CD4-positive, alpha-beta T cell treated with Interleukin-15 for 4 hours (primary cell): ENCODE measurements around the gene TGFBR3L.
"Not testable (repeated sequence)": the region's sequence is repeated elsewhere in the genome, so short reads cannot be mapped to it uniquely, and the experiment has no call there.

Experiments used
- DNase-seq: peaks from one replicate; pipeline ENCODE4 v3.0.0-alpha.2; 2020; ENCODE audit warnings: low spot score

Gene TGFBR3L

GRCh38 chr19:7879836-7880235 is 34.8 kb upstream of the TGFBR3L start:
- no peak for DNase-seq

DNA sequence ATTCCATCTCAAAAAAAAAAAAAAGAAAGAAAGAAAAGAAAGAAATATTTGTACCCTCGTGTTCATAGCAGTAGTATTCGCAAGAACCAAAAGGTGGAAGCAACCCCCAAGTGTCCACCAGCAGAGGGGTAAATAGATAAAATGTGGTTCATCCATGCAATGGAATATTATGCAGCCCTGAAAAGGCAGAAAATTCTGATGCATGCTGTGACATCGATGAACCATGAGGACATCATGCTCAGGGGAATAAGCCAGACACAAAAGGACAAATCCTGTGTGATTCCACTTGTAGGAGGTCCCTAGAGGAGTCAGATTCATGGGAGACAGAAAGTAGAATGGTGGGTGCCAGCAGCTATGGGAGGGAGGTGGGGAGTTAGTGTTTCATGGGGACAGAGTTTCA is 32.7 kb upstream of the TGFBR3L start:
- no peak for DNase-seq

DNA sequence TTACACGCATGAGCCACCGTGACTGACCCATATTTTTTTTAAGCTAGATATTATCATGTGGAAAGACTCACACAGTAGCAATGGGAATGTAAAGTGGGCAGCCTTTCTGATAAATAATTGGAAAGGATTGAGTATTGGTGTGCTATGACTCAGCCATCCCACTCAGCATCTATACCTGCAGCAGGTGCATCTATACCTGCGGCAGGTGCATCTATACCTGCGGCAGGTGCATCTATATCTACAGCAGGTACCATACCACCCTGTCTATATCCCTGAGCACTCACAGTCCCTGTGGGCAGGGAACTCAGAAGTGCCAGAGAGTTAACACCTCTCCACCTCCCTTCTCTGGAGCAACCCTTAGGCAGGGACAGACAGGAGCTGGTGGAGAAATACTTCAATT is 31.5 kb upstream of the TGFBR3L start:
- no peak for DNase-seq

DNA sequence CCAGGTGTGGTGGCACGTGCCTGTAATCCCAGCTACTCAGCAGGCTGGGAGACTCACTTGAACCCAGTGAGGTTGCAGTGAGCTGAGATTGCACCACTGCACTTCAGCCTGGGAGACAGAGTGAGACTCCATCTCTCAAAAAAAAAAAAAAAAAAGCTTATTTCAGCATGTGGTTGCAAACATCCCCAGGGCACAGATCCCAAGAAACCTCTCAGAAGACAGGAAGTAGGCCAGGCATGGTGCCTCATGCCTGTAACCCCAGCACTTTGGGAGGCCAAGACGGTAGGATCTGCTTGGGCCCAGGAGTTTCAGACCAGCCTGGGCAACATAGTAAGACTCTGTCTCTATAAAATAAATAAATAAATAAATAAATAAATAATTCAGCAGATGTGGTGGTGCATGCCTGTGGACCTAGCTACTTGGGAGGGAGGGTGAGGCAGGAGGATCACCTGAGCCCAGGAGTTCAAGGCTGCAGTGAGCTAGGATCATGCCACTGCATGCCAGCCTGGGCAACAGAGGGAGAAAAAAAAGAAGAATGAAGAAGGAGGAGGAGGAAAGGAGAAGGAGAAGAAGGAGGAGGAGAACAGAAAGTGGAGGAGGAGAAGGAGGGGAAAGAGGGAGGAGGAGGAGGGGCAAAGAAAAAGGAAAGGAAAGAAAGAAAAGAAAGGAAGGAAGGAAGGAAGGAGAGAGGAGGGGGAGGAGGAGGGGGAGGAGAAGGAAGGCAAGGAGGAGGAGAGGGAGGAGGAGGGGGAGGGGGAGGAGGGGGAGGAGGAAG is 30.6 kb upstream of the TGFBR3L start:
- no peak for DNase-seq

DNA sequence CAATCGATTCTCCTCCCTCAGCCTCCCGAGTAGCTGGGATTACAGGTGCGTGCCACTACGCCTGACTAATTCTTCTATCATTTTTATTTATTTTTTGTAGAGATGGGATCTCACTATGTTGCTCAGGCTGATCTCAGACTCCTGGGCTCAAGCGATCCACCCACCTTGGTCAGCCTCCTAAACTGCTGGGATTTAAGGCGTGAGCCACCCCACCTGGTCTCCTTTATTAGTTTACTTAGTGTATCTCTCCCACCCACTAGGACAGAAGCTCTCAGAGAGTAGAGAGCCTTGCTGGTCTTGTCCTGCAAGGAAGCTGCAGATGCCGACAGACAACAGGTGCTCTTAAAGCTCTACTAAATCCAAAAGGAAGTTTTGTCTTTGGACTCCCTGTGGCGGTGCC is 28.8 kb upstream of the TGFBR3L start:
- DNase-seq, result no peak

- DNase-seq, result no peak
Observed at GRCh38 chr19:7887408-7888144, 27.1 kb upstream of the TGFBR3L start.

GRCh38 chr19:7888145-7888825 is 26.3 kb upstream of the TGFBR3L start, which contains the start of gene LRRC8E:
LRRC8E (plus strand) TSS chr19:7888510; CDS start chr19:7895604, 7,094 bp downstream.
- DNase-seq, result no peak

- DNase-seq, result no peak
Observed at GRCh38 chr19:7888826-7889217, 25.8 kb upstream of the TGFBR3L start.

- DNase-seq, result not testable (repeated sequence)
Observed at GRCh38 chr19:7893362-7894101, 21.1 kb upstream of the TGFBR3L start.

DNA sequence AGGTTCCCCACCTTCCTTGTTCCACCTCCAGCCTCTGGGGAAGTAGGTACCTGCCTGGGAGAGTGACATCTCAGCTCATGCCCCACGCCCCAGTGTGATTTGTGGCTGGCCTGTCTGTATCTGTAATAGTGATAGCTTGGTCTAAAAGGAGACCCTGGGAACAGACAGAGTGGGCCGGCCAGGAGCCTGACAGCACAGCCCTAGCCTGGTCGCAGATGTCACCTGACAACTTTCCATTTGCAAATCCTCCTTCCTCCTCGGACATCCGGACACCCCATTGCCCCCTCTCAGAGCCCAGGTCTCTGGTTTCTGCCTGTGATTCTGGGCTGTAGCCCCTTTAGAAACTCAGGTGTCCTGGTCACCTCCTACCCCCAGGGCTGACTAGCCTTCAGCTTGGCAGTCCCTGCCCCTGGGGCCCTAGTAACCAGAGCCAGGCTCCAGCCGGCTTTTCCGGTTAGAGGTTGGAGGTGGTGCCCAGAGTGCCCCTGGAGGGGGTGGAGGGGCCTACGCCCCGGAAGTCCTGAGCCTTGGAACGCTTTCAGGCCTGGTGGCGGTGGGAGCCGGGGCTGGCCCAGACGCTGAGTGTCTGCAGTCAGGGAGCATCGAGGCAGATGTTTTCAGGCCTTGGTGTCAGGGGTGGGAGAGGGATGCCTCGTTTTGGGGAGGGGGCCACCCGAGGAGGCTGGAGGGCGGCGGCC is 19.9 kb upstream of the TGFBR3L start:
- no peak for DNase-seq

- DNase-seq, result no peak
Observed at GRCh38 chr19:7895565-7895964, 19.1 kb upstream of the TGFBR3L start.

DNA sequence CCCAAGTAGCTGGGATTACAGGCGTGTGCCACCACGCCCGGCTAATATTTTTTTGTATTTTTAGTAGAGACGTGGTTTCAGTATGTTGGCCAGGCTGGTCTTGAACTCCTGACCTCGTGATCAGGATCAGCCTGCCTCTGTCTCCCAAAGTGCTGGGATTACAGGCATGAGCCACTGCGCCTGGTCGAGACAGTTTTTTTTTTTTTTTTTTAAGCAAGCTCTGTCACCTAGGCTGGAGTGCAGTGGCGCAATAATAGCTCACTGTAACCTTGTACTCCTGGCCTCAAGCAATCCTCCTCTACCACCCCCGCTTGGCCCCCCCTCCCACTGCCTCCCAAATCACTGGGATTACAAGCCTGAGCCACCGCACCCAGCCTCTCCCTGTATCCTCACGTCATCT is 17.3 kb upstream of the TGFBR3L start:
- no peak for DNase-seq

DNA sequence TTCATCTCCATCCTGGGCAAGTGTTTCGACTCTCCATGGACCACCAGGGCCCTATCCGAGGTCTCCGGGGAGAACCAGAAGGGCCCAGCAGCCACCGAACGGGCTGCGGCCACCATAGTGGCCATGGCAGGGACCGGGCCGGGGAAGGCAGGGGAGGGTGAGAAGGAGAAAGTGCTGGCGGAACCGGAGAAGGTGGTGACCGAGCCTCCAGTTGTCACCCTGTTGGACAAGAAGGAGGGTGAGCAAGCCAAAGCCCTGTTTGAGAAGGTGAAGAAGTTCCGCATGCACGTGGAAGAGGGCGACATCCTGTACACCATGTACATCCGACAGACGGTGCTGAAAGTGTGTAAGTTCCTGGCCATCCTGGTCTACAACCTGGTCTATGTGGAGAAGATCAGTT is 15.7 kb upstream of the TGFBR3L start:
- no peak for DNase-seq

GRCh38 chr19:7899751-7900378 is 14.8 kb upstream of the TGFBR3L start:
- no peak for DNase-seq

- no peak for DNase-seq
Observed at GRCh38 chr19:7900401-7900870, 14.2 kb upstream of the TGFBR3L start.

GRCh38 chr19:7900931-7901330 is 13.7 kb upstream of the TGFBR3L start:
- no peak for DNase-seq

GRCh38 chr19:7901337-7901736 is 13.3 kb upstream of the TGFBR3L start:
- DNase-seq, result no peak

DNA sequence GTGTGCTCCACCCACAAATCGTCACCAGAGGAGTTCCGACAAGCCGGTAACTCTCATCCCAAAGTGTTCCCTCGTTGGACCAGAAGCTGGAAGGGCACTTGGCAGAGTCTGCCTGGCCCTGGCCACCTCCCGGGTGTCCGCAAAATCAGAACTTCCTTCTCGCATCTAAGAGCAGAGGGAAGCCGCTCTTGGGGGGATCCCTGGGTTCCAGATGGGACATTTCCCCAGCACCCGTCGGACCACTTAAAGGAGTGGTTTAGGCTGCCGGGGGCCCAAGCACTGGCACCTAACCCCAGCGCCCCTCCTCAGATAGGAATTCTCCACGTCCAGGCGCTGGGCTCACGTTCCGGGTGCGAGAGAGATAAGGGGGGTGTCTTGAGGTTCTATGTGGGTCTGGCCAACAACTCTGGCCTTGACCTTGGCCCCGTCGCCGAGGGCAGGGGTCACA is 11.8 kb upstream of the TGFBR3L start:
- no peak for DNase-seq

- peak; percentile 100 for DNase-seq
Observed at GRCh38 chr19:7903244-7904073, 11.2 kb upstream of the TGFBR3L start, which contains the start of gene MAP2K7. MAP2K7 (plus strand) TSS chr19:7903877; CDS start chr19:7903945, 68 bp downstream.
